ENCODE measurements around the gene KDM7A.

KDM7A gene

DNA sequence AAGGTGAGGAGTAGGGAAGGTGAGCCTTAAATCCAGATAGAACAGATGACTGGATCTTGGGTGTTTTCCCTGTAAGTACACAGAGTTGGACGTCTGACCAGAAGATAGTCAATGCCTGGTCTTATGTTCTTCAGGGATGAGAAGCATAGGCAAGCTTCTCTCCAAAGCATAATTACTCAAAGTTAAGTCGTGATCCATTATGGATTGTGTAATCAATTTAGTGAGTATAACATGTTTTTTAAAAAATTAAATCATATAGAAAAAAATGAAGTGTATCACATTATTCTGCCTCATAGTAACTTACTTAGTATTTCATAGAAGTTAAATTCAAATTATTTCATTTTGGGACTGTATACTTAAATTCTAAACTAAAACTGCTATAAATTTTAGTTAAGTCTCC is 39.7 kb downstream of the KDM7A start:
- TF ChIP-seq, protein P1, sequence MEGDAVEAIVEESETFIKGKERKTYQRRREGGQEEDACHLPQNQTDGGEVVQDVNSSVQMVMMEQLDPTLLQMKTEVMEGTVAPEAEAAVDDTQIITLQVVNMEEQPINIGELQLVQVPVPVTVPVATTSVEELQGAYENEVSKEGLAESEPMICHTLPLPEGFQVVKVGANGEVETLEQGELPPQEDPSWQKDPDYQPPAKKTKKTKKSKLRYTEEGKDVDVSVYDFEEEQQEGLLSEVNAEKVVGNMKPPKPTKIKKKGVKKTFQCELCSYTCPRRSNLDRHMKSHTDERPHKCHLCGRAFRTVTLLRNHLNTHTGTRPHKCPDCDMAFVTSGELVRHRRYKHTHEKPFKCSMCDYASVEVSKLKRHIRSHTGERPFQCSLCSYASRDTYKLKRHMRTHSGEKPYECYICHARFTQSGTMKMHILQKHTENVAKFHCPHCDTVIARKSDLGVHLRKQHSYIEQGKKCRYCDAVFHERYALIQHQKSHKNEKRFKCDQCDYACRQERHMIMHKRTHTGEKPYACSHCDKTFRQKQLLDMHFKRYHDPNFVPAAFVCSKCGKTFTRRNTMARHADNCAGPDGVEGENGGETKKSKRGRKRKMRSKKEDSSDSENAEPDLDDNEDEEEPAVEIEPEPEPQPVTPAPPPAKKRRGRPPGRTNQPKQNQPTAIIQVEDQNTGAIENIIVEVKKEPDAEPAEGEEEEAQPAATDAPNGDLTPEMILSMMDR (IDR thresholded peaks at IDR 0.05) = no peak
- Histone ChIP-seq H3K4me1 (no peaks in the 10 kb centered on the region), H3K36me3 (peaks cover 8 to 27% (median 10%) of the 10 kb centered on the region in 3 donors), H3K4me3 (no peak overlapping the region), H3K9me3 (no peaks in the 10 kb centered on the region), H3K27ac (no peak overlapping the region), H3K27me3 (no peaks in the 10 kb centered on the region)
- intact Hi-C loops (cut with DNase I; ENCODE audit: low total_unique reads) = no loop called here
- no peak for DNase-seq

DNA sequence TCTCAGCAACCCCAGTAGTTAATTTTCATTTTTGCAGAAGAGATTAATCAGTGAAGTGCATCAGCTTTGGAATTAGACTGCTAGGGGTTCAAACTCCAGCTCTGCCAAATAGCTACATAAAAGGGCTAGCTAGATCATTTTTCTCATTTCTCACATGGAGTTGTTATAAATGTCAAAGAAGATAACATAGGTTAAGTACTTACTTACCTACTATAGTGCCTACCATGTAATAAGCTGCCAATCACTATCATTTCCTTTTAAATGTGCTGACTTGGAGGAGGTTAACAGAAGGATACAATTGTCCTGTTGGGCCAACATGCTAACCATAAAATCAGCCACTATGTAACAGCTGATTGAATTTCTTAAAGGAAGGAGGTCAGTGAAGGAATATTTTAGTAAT is 40.7 kb downstream of the KDM7A start:
- DNase-seq = no peak
- Histone ChIP-seq H3K4me1 (no peaks in the 10 kb centered on the region), H3K4me3 (no peak overlapping the region), H3K36me3 (peaks cover 10 to 37% (median 20%) of the 10 kb centered on the region in 3 donors), H3K27me3 (no peaks in the 10 kb centered on the region), H3K9me3 (no peaks in the 10 kb centered on the region), H3K27ac (no peak overlapping the region)
- intact Hi-C loops (cut with DNase I; ENCODE audit: low total_unique reads) = no loop called here
- TF ChIP-seq, protein P1 (IDR thresholded peaks at IDR 0.05) = no peak

GRCh38 chr7:140134039-140134438 is 42.7 kb downstream of the KDM7A start:
- H3K27me3 ChIP-seq = no peaks in the 10 kb centered on the region
- DNase-seq = no peak
- TF ChIP-seq, protein P1 (IDR thresholded peaks at IDR 0.05) = no peak
- peaks cover 21 to 40% (median 23%) of the 10 kb centered on the region in 3 donors for H3K36me3 ChIP-seq
- H3K4me1 ChIP-seq = no peaks in the 10 kb centered on the region
- intact Hi-C loops (cut with DNase I; ENCODE audit: low total_unique reads) = no loop called here
- H3K4me3 ChIP-seq = no peak overlapping the region
- no peaks in the 10 kb centered on the region for H3K9me3 ChIP-seq
- H3K27ac ChIP-seq = no peak overlapping the region

- intact Hi-C loops (cut with DNase I; ENCODE audit: low total_unique reads) = no loop called here
- H3K36me3 ChIP-seq = peaks cover 33 to 56% (median 50%) of the 10 kb centered on the region in 3 donors
These were observed 49.2 kb downstream of the KDM7A start for GRCh38 chr7:140127360-140128127.

DNA sequence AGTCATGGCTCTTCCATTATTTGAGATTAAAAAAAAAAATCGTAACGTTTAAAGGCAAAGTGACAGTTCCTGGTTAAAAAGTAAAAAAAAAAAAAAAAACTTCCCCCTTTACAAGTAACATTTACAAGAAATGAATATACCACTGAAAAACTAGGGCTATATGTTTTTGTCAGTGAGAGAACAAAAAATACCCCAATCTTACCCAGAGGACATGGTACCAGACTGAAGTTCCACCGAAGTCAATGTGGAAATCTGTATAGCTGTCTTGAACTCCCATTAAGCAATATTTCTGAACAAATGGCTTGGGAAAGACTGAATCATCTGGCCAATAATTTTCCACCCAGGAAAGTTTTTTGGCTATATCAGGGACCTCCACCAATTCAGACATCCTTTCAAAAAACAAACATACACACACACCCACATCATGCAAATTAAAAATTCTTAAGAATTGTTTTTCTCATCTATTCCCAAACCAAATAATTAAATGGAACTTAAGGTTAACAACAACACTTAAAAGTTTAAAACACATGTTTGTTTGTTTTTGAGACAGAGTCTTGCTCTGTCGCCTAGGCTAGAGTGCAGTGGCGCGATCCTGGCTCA is 50.2 kb downstream of the KDM7A start:
- Histone ChIP-seq H3K4me3 (no peak overlapping the region), H3K4me1 (no peaks in the 10 kb centered on the region), H3K9me3 (no peaks in the 10 kb centered on the region), H3K27me3 (no peaks in the 10 kb centered on the region), H3K27ac (no peak overlapping the region), H3K36me3 (peaks cover 23 to 56% (median 47%) of the 10 kb centered on the region in 3 donors)
- TF ChIP-seq, protein P1 (IDR thresholded peaks at IDR 0.05) = no peak
- intact Hi-C loops (cut with DNase I; ENCODE audit: low total_unique reads) = no loop called here
- no peak for DNase-seq

More at GRCh38 chr7:140127360-140128127, 49.2 kb downstream of the KDM7A start:
- Histone ChIP-seq H3K9me3 (no peaks in the 10 kb centered on the region), H3K4me1 (no peaks in the 10 kb centered on the region), H3K27ac (no peak overlapping the region), H3K4me3 (no peak overlapping the region), H3K27me3 (no peaks in the 10 kb centered on the region)
- no peak for DNase-seq
- TF ChIP-seq, protein P1 (IDR thresholded peaks at IDR 0.05) = no peak

All from tibial artery (tissue), 4 donors.